ENCODE results near the gene MC2R. TPM values are rescaled to one million over a fixed set of nuclear protein-coding genes. Genes with fewer than 3 reads are reported as not detected.

MC2R gene
- total RNA-seq, 2 experiments from 2014 or later: not detected

GRCh38 chr18:13913205-13913604 lies 2.1 kb downstream of the MC2R start:
- no peaks in the 10 kb centered on the region for H3K9me3 Mint-ChIP-seq
- no peak overlapping the region for H3K27ac Mint-ChIP-seq
- TF ChIP-seq CTCF (IDR thresholded peaks at IDR 0.05): no peak
- intact Hi-C loops (cut with micrococcal nuclease): no loop called here
- H3K36me3 Mint-ChIP-seq (ENCODE audit: low read depth): no peaks in the 10 kb centered on the region
- ChIA-PET POLR2A (no interaction called here), CTCF (interaction anchor here (1.3 kb wide), 1 partner anchor 44 kb away, joined by 3 read pairs; no protein-coding TSS in a partner anchor)
- no peak for DNase-seq
- no peaks in the 10 kb centered on the region for H3K4me1 Mint-ChIP-seq (ENCODE audit: low read depth)
- H3K27me3 Mint-ChIP-seq: peaks cover 1% of the 10 kb centered on the region
- H3K4me3 Mint-ChIP-seq: no peak overlapping the region
- no peak for ATAC-seq

GRCh38 chr18:13912601-13913000 lies 2.7 kb downstream of the MC2R start:
- POLR2A ChIA-PET: no interaction called here
- Mint-ChIP-seq H3K27me3 (peaks cover 1% of the 10 kb centered on the region), H3K4me3 (no peak overlapping the region), H3K36me3 (ENCODE audit: low read depth) (no peaks in the 10 kb centered on the region), H3K9me3 (no peaks in the 10 kb centered on the region), H3K4me1 (ENCODE audit: low read depth) (no peaks in the 10 kb centered on the region), H3K27ac (no peak overlapping the region)
- TF ChIP-seq CTCF (IDR thresholded peaks at IDR 0.05): no peak
- intact Hi-C loops (cut with micrococcal nuclease): no loop called here
- CTCF ChIA-PET: interaction anchor here (1.3 kb wide), 1 partner anchor 44 kb away, joined by 3 read pairs; no protein-coding TSS in a partner anchor
- ATAC-seq: no peak
- no peak for DNase-seq

- no peak for ATAC-seq
- H3K9me3 Mint-ChIP-seq: no peaks in the 10 kb centered on the region
- H3K27ac Mint-ChIP-seq: no peak overlapping the region
- DNase-seq: no peak
- no peaks in the 10 kb centered on the region for H3K4me1 Mint-ChIP-seq (ENCODE audit: low read depth)
- no peak overlapping the region for H3K4me3 Mint-ChIP-seq
- peaks cover 1% of the 10 kb centered on the region for H3K27me3 Mint-ChIP-seq
- H3K36me3 Mint-ChIP-seq (ENCODE audit: low read depth): no peaks in the 10 kb centered on the region
- ChIA-PET POLR2A (no interaction called here), CTCF (no interaction called here)
- intact Hi-C loops (cut with micrococcal nuclease): no loop called here
- TF ChIP-seq CTCF (IDR thresholded peaks at IDR 0.05): no peak
Measured at GRCh38 chr18:13910986-13911385, 4.3 kb downstream of the MC2R start.

GRCh38 chr18:13910501-13910900 lies 4.8 kb downstream of the MC2R start:
- Mint-ChIP-seq H3K9me3 (no peaks in the 10 kb centered on the region), H3K27me3 (peaks cover 1% of the 10 kb centered on the region), H3K4me3 (no peak overlapping the region), H3K27ac (no peak overlapping the region), H3K4me1 (ENCODE audit: low read depth) (no peaks in the 10 kb centered on the region), H3K36me3 (ENCODE audit: low read depth) (no peaks in the 10 kb centered on the region)
- DNase-seq (no peak), ATAC-seq (no peak)
- intact Hi-C loops (cut with micrococcal nuclease): no loop called here
- no peak for TF ChIP-seq CTCF (IDR thresholded peaks at IDR 0.05)
- ChIA-PET CTCF (no interaction called here), POLR2A (no interaction called here)

- Mint-ChIP-seq H3K4me1 (ENCODE audit: low read depth) (no peaks in the 10 kb centered on the region), H3K4me3 (no peak overlapping the region)
- ATAC-seq: peak; percentile 30
Measured at GRCh38 chr18:13909141-13909940, 6.0 kb downstream of the MC2R start.

More at GRCh38 chr18:13909141-13909940, 6.0 kb downstream of the MC2R start:
- no peak for DNase-seq
- intact Hi-C loops (cut with micrococcal nuclease): no loop called here
- Mint-ChIP-seq H3K9me3 (no peaks in the 10 kb centered on the region), H3K27ac (no peak overlapping the region), H3K36me3 (ENCODE audit: low read depth) (no peaks in the 10 kb centered on the region), H3K27me3 (no peaks in the 10 kb centered on the region)
- ChIA-PET CTCF (no interaction called here), POLR2A (no interaction called here)
- no peak for TF ChIP-seq CTCF (IDR thresholded peaks at IDR 0.05)

Measured in activated CD8-positive, alpha-beta T cell treated with anti-CD3 and anti-CD28 coated beads for 36 hours (primary cell).